Erythroblast (primary cell): ENCODE data around the gene ARMS2.

Experiments used
- GATA1 ChIP-seq: IDR thresholded peaks from 2 replicates; pipeline ENCODE4 v1.6.1; 2011; ENCODE audit warnings: low read depth, mild to moderate bottlenecking, control low read depth, low read length, moderate library complexity
- POLR2A ChIP-seq: IDR thresholded peaks from 2 replicates; pipeline ENCODE4 v1.6.1; 2011; ENCODE audit warnings: mild to moderate bottlenecking, low read length

DNA sequence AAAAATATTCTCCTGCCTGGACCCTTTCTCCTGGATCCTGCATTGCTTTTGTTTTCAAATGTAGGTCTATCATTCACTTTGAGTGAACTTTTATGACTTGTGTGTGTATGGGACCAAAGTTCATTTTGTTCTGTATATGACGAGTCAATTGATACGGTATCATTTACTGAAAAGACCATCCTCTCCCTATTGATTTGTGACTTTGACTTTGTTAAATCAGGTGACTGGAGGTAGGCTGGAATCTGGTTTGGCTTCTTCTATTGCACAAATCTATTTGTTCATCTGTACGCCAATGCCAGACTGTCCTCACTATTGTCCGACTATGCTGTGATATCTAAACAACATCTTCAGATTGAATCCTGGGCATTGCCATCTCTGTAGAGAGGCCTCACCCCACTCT lies 5.3 kb upstream of the ARMS2 start:
- TF ChIP-seq GATA1 (no peak), POLR2A (no peak)
